ENCODE results near the gene KRT15.

GRCh38 chr17:41527063-41528023 is 8.7 kb upstream of the KRT15 start:
- TF ChIP-seq, protein P1, sequence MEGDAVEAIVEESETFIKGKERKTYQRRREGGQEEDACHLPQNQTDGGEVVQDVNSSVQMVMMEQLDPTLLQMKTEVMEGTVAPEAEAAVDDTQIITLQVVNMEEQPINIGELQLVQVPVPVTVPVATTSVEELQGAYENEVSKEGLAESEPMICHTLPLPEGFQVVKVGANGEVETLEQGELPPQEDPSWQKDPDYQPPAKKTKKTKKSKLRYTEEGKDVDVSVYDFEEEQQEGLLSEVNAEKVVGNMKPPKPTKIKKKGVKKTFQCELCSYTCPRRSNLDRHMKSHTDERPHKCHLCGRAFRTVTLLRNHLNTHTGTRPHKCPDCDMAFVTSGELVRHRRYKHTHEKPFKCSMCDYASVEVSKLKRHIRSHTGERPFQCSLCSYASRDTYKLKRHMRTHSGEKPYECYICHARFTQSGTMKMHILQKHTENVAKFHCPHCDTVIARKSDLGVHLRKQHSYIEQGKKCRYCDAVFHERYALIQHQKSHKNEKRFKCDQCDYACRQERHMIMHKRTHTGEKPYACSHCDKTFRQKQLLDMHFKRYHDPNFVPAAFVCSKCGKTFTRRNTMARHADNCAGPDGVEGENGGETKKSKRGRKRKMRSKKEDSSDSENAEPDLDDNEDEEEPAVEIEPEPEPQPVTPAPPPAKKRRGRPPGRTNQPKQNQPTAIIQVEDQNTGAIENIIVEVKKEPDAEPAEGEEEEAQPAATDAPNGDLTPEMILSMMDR (optimal IDR thresholded peaks at IDR 0.05 in 1 of 3, IDR thresholded peaks at IDR 0.05 in 1 of 3, conservative IDR thresholded peaks at IDR 0.05 in 1 of 3; ENCODE audit: extremely low read depth in 1 of 3, insufficient read depth in 2 of 3, low read length in 3 of 3), result peak in 1 of 3 experiments; percentile 9
- peak; percentile 29 for TF ChIP-seq EZH2 (IDR thresholded peaks at IDR 0.05; ENCODE audit: low read length)
